Neural cell (in vitro differentiated cells): Measurements from ENCODE around the gene NUDC.

ENCODE experiments used
- CTCF ChIP-seq: fragments of 450-650 bp; IDR thresholded peaks from 2 replicates; pipeline ENCODE4 v1.5.1; 2014; ENCODE audit warnings: antibody characterized with exemption, mild to moderate bottlenecking, moderate library complexity; ENCODE audit not compliant: poor library complexity, severe bottlenecking
- EP300 ChIP-seq: fragments of 450-650 bp; conservative IDR thresholded peaks from 2 replicates; pipeline ENCODE4 v1.6.1; 2014; ENCODE audit warnings: antibody characterized with exemption, mild to moderate bottlenecking, moderate library complexity; ENCODE audit not compliant: poor library complexity, severe bottlenecking
- EZH2 ChIP-seq: fragments of 200-600, 300-800 bp; shearing (Covaris generic), sonication (generic); IDR thresholded peaks from 2 replicates; pipeline ENCODE4 v1.6.1; 2014; ENCODE audit warnings: antibody characterized with exemption, low read length, borderline replicate concordance, mild to moderate bottlenecking; ENCODE audit not compliant: insufficient read depth, poor library complexity, severe bottlenecking
- POLR2AphosphoS5 ChIP-seq: IDR thresholded peaks from 2 replicates; pipeline ENCODE4 v1.6.1; 2012
- RAD21 ChIP-seq: fragments of 450-650 bp; conservative IDR thresholded peaks from 2 replicates; pipeline ENCODE4 v1.6.1; 2014; ENCODE audit warnings: antibody characterized with exemption, mild to moderate bottlenecking, moderate library complexity
- REST ChIP-seq: IDR thresholded peaks from 2 replicates; pipeline ENCODE4 v1.6.1; 2012; ENCODE audit warnings: borderline replicate concordance
- SMC3 ChIP-seq: fragments of 450-650 bp; conservative IDR thresholded peaks from 2 replicates; pipeline ENCODE4 v1.6.1; 2014; ENCODE audit warnings: antibody characterized with exemption, mild to moderate bottlenecking, moderate library complexity; ENCODE audit not compliant: poor library complexity
- TAF1 ChIP-seq: IDR thresholded peaks from 2 replicates; pipeline ENCODE4 v1.6.1; 2012; ENCODE audit warnings: low read depth

GRCh38 chr1:26915204-26915842, 6.2 kb upstream of the NUDC start:
- TF ChIP-seq EP300 = no peak
- no peak for TF ChIP-seq CTCF
- TF ChIP-seq SMC3 = no peak
- TF ChIP-seq EZH2 = no peak
- TF ChIP-seq REST = no peak
- TF ChIP-seq TAF1 = no peak
- TF ChIP-seq POLR2AphosphoS5 = no peak
- TF ChIP-seq RAD21 = no peak
